SJSA1 (cell line): ENCODE results near the gene PXK. TPM values are rescaled to one million over a fixed set of nuclear protein-coding genes. Genes with fewer than 3 reads are reported as not detected.

Experiments used
- DNase-seq, 2 experiments: peaks; one replicate each; pipeline ENCODE4 v3.0.0-alpha.2; 2015 to 2020; ENCODE audit warnings: low spot score in 2 of 2, low read depth in 1 of 2
- H3K27ac ChIP-seq: fragments of 250-450 bp; sonication (Bioruptor Pico); 2 replicates; pipeline ENCODE4 v1.5.1; 2020; ENCODE audit warnings: mild to moderate bottlenecking, moderate library complexity
- H3K27me3 ChIP-seq: fragments of 250-450 bp; sonication (Bioruptor Pico); replicated peaks from 2 replicates; pipeline ENCODE4 v1.5.1; 2020; ENCODE audit warnings: mild to moderate bottlenecking, moderate library complexity
- H3K36me3 ChIP-seq: fragments of 250-450 bp; sonication (Bioruptor Pico); 2 replicates; pipeline ENCODE4 v1.5.1; 2020; ENCODE audit warnings: mild to moderate bottlenecking
- H3K4me1 ChIP-seq: fragments of 250-450 bp; sonication (Bioruptor Pico); replicated peaks from 2 replicates; pipeline ENCODE4 v1.6.1; 2021; ENCODE audit warnings: mild to moderate bottlenecking
- H3K4me3 ChIP-seq: fragments of 250-450 bp; sonication (Bioruptor Pico); 2 replicates; pipeline ENCODE4 v1.5.1; 2020; ENCODE audit warnings: mild to moderate bottlenecking
- H3K9me3 ChIP-seq: fragments of 250-450 bp; sonication (Bioruptor Pico); replicated peaks from 2 replicates; pipeline ENCODE4 v1.5.1; 2020; ENCODE audit warnings: mild to moderate bottlenecking
- total RNA-seq: library from RNA; depleted of rRNA; stranded (reverse); fragments of >200 nt; shearing (Covaris generic); gene quantifications from 2 replicates; pipeline ENCODE4 v1.2.3, GENCODE V29; 2014

The PXK gene
- total RNA-seq, 1 experiment from 2014 or later = 13.3 TPM

DNA sequence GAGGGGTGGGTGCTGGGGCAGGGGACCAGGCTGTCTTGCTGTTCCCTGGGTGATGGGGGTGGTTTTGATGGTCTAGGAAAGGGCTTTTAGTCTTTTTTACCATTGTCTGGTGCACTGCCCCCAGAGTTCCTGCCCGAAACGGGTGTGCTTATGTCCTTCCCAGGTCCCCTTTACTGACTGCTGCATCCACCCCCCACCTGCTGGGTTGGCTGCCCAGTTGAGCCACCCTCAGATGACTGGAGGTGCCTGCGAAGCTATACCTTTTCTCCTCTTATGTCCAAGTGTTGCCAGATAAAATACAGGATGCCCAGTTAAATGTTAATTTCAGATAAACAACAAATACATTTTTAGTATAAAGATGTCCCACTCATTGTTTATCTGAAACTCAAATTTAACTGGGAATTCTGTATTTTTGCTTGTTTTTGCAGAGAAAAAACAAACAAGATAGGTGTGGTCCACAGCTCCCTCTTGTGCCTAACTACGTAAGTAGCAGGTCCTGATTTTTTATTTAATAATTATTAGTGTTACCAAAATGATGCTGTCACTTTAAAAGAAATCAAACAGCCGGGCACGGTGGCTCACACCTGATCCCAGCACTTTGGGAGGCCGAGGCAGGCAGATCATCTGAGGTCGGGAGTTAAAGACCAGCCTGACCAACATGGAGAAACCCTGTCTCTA is 32.7 kb upstream of the PXK start:
- Histone ChIP-seq H3K36me3 (no peaks in the 10 kb centered on the region), H3K27ac (no peak overlapping the region), H3K9me3 (no peaks in the 10 kb centered on the region), H3K4me3 (no peak overlapping the region), H3K27me3 (no peaks in the 10 kb centered on the region), H3K4me1 (no peaks in the 10 kb centered on the region)
- peak in 1 of 2 experiments; percentile 20 for DNase-seq

DNA sequence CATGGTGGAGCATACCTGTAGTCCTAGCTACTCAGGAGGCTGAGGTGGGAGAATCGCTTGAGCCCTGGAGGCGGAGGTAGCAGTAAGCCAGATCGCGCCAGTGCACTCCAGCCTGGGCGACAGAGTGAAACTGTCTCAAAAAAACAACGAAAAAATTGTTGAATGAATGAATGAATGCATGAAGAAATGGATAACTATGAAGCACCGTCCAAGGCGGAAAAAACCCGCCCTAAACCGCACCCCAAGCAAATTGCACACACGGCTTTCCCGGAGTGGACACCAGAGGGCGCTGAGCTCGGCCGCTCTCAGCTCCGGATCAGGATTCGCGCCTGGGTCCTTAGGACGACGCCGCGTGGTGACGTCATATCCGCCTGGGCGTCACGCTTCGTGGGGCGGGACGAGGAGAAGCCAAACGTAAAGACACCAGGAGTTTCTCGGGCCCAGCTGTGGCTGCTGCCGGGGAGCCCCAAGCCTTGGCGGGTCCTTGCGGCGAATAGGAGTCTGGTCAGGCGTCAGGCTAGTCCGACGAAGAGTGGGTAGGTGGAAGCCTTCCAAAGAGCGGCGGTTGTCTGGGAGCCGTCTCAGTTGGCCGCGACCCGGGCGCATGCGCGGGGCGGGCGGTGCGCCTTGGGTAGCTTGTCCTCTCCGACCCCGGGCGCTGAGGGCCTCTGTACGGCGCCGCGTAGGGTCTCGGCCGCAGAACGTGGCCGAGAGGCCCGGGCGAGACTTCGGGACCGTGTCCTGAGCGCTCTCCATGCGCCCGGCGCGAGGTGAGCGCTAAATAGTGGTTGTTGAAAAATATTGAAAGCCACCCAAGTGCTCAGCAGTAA is 26.6 kb upstream of the PXK start, which contains the start of the genes HTD2 and RPP14:
TSS of gene HTD2 (plus strand) at position 639 of the 830 bp plus-strand sequence. CDS start 11,094 bp downstream, outside the sequence.
TSS of gene RPP14 (plus strand) at position 364 of the 830 bp plus-strand sequence. CDS start 4,085 bp downstream, outside the sequence.
- Histone ChIP-seq H3K36me3 (peaks cover 32% of the 10 kb centered on the region), H3K9me3 (no peaks in the 10 kb centered on the region), H3K27ac (peak within 1 kb of the TSS; percentile 95), H3K4me3 (peak within 1 kb of the TSS; percentile 79), H3K4me1 (peaks cover 4% of the 10 kb centered on the region), H3K27me3 (no peaks in the 10 kb centered on the region)
- peak; percentile 96 to 97 for DNase-seq

DNA sequence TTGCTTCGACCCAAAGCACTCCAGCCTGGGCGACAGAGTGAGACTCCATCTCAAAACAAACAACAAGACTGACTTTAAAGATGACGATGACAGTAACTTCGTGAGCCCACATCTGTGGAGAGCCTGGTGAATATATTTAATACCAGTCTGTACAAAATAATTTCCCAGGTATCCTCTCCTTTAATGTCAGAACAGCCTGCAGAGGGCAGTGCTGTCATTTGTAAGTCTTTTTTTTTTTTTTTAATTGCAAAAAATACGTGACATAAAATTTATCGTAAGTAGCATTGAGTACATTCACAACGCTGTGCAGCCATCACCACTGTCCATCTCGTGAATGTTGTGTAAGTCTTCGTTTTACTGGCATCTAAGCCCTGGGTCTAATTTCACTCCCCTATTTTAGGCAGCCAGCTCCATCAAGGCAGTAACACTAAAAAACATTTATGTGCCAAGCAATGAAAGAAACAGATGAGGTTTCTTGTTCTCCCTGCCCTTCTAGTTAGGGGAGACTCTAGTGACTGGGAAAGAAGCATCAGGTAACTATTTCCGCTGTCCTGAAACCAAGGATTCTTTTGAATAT is 25.0 kb upstream of the PXK start:
- Histone ChIP-seq H3K4me3 (peak overlapping the region; percentile 79), H3K27ac (no peak overlapping the region), H3K9me3 (no peaks in the 10 kb centered on the region), H3K36me3 (peaks cover 46% of the 10 kb centered on the region), H3K4me1 (peaks cover 4% of the 10 kb centered on the region), H3K27me3 (no peaks in the 10 kb centered on the region)
- DNase-seq = peak; percentile 47 to 48

DNA sequence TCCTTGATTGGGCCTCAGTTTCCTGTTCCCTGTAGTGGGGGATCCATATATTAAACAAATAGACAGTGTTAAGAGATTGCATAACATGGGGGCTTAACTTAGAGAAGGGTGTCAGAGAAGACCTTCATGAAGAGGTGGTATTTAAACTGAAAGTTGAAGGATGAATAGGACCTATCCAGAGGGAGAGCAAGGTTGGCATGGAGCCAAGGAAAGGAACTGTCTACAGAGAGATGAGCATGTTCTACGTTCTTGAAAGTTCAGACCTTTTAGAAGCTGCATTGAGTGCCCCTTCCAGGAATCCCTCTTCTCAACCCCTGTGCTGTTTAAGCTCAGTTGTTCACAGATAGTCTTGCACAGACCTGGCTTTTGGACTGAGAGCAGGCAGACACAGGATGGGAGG is 24.0 kb upstream of the PXK start:
- H3K36me3 ChIP-seq = peaks cover 56% of the 10 kb centered on the region
- no peak overlapping the region for H3K4me3 ChIP-seq
- H3K27ac ChIP-seq = no peak overlapping the region
- H3K9me3 ChIP-seq = no peaks in the 10 kb centered on the region
- peaks cover 4% of the 10 kb centered on the region for H3K4me1 ChIP-seq
- DNase-seq = no peak
- no peaks in the 10 kb centered on the region for H3K27me3 ChIP-seq

DNA sequence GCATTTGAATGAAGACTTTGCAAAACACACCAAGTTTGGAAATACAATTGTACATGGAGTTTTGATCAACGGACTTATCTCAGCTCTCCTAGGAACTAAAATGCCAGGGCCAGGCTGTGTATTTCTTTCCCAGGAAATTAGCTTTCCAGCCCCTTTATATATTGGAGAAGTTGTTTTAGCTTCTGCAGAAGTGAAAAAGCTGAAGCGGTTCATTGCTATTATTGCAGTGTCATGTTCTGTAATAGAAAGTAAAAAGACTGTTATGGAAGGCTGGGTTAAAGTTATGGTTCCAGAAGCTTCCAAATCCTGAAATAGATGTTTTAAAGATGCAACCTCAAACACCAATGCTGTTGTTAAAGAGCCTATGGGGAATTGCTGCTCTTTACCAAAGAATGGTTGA is 14.9 kb upstream of the PXK start:
- H3K27me3 ChIP-seq = no peaks in the 10 kb centered on the region
- H3K27ac ChIP-seq = no peak overlapping the region
- H3K4me3 ChIP-seq = no peak overlapping the region
- no peaks in the 10 kb centered on the region for H3K4me1 ChIP-seq
- no peak for DNase-seq
- no peaks in the 10 kb centered on the region for H3K9me3 ChIP-seq
- H3K36me3 ChIP-seq = peaks cover 74% of the 10 kb centered on the region

DNA sequence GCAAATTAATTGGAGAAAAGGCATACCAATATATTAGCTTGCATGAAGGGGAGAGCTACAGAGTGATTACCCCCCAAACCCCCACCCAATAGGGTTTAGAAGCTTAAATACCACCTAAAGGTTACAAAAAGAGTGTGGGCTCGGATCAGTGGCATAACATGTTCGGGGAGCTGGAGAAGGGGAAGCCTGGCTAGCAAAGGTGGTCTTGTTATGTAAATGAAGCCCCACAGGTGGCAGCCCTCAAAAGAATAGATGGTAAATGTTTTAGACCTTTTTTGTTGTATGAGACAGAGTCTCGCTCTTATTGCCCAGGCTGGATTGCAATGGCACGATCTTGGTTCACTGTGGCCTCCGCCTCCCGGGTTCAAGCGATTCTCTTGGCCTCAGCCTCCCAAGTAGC is 10.9 kb upstream of the PXK start:
- peaks cover 39% of the 10 kb centered on the region for H3K36me3 ChIP-seq
- H3K9me3 ChIP-seq = no peaks in the 10 kb centered on the region
- no peak for DNase-seq
- peaks cover 10% of the 10 kb centered on the region for H3K4me1 ChIP-seq
- no peaks in the 10 kb centered on the region for H3K27me3 ChIP-seq
- H3K27ac ChIP-seq = no peak overlapping the region
- no peak overlapping the region for H3K4me3 ChIP-seq

DNA sequence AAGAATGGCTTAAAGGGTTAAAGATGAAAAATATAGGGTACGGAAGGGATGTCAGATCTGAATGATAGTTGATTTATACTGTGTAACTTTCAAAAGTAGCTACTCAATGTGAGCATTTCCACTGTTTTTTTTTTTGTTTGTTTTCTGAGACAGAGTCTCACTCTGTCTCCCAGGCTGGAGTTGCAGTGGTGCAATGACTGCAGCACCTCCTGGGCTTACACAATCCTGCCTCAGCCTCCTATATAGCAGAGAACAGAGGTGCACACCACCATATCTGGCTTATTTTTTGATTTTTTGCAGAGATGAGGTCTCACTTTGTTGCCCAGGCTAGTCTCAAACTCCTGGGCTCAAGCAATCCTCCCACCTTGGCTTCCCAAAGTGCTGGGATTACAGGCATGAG is 9.9 kb upstream of the PXK start:
- peaks cover 10% of the 10 kb centered on the region for H3K4me1 ChIP-seq
- H3K36me3 ChIP-seq = peaks cover 29% of the 10 kb centered on the region
- no peak overlapping the region for H3K27ac ChIP-seq
- no peak for DNase-seq
- no peaks in the 10 kb centered on the region for H3K9me3 ChIP-seq
- no peaks in the 10 kb centered on the region for H3K27me3 ChIP-seq
- no peak overlapping the region for H3K4me3 ChIP-seq

DNA sequence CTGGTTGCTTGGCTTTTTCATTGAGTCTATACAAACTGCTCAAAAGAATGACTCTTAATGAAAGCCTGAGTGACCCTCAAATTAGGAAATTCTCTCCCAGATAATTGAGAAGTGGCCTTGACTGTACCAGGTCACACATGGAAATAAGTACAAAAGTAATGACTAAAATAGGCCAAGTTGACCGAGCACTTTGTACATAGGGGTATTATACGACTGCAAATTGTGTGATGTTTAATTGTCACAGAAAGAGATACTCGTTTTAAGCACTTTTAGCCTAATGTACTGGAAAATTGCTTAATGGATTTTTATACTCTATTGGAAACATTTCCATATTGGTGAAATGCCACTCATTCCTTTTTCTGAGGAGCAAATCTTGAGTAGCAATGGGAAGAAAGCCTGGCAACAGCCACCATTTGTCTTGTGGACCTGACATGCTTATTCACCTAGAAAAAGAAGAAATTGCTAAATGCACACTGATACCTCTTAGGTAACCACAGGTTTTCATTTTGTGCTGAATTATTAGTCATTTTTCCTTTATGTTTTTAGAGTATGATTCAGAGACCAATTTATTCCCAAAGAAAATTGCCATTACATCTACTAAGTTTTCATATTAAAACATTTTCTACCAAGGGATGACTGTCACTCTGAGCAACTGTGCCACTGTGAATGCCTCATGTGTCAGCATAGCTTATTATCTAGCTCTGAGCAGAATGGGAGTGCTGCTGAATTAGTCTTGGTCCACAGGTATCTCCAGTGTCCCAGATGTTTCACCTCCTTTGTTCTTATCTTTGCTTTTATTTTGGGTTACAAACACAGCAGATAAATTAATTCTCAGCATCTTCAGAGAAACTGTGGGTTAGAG is 8.9 kb upstream of the PXK start:
- Histone ChIP-seq H3K9me3 (no peaks in the 10 kb centered on the region), H3K4me3 (no peak overlapping the region), H3K4me1 (peaks cover 10% of the 10 kb centered on the region), H3K27ac (no peak overlapping the region), H3K27me3 (no peaks in the 10 kb centered on the region), H3K36me3 (peaks cover 21% of the 10 kb centered on the region)
- DNase-seq = no peak

DNA sequence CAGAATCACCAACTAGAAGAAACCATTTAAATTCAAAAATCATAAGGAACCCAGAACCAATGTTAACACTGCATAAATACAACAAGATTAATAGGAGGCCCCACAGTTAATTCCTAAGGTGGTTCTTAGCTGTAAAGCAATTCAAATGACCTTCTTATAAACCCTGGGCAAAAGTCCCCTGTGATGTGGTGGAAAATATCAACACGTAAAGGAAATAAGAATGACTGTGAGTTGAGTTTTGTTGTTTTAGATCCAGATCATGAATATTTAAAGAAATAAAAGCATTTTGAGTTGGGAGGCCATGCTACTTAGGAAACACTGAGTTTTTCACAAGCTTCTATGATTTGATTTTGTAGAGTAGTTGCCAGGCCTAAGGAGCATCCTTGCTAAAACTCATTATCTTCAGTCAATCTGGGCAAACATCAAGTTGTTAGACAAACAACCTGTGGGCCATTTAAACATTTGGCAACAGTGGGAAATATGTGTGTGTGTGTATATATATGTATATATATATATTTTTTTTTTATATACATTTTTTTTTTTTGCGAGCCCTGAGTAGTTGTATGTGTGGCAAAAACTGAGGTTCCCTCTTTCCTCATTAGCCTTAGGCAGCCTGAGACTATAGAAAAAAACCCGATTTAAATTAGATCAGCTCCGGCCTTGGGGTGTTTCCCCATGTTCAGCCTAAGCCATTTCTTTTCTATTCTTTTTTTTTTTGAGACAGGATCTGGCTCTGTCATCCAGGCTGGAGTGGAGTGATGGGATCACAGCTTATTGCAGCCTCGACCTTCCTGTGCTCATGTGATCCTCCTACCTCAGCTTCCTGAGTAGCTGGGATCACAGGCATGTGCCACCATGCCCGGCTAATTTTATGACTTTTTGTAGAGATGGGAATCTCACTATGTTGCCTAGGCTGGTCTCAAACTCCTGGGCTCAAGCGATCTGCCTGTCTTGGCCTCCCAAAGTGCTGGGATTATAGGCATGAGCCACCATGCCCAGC is 8.0 kb upstream of the PXK start:
- no peak for DNase-seq
- Histone ChIP-seq H3K9me3 (no peaks in the 10 kb centered on the region), H3K27ac (no peak overlapping the region), H3K27me3 (no peaks in the 10 kb centered on the region), H3K4me1 (peaks cover 10% of the 10 kb centered on the region), H3K4me3 (no peak overlapping the region), H3K36me3 (peaks cover 13% of the 10 kb centered on the region)

DNA sequence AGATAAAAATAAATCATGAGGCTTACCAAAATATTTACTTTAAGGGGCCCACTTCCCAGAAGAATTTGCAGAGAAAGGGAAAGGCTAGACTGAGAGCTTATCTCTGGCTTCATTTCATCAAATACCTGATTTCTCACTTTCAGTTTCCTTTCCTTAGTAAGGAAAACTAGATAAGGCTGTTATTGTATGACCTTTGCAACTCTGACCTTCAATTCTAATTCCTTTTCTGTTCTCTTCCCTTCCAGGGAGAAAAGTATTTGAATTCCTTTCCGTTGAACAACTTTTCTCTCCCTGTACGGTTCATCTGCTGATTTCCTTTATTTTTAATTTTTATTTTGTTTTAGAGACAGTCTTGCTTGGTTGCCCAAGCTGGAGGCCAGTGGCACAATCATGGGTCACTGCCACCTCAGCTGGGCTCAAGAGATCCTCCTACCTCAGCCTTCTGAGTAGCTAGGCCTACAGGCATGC is 7.1 kb upstream of the PXK start:
- H3K36me3 ChIP-seq = peaks cover 9% of the 10 kb centered on the region
- peaks cover 10% of the 10 kb centered on the region for H3K4me1 ChIP-seq
- no peaks in the 10 kb centered on the region for H3K9me3 ChIP-seq
- no peak overlapping the region for H3K4me3 ChIP-seq
- peak in 1 of 2 experiments; percentile 26 for DNase-seq
- no peaks in the 10 kb centered on the region for H3K27me3 ChIP-seq
- H3K27ac ChIP-seq = no peak overlapping the region

DNA sequence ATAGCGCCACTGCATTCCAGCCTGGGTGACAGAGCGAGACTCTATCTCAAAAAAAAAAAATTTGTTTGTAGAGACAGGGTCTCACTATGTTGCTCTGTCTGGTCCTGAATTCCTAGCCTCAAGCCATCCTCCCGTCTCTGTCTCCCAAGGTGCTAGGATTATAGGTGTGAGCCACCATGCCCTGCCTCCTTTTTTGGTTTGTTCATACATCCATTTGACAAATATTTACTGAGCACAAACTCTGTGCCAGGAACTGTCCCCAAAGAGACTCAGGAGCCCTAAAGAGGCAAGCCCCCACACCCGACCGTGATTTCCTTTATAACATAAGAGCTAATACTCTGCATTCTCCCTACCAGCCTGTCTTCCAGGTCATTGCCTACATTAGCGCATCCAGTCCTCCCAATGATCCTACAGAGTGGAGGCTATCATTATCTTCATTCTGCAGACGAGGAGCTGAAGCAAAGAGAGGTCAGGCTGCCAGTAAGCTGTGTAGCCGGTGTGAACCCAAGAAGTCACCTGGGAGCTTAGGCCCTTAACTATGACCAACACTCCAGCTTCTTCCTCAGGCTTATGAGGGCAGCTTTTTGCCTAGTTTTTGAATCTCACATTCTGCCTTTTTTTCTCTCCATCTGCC is 6.3 kb upstream of the PXK start:
- Histone ChIP-seq H3K27ac (no peak overlapping the region), H3K27me3 (no peaks in the 10 kb centered on the region), H3K4me3 (no peak overlapping the region), H3K36me3 (peaks cover 3% of the 10 kb centered on the region), H3K4me1 (peaks cover 10% of the 10 kb centered on the region), H3K9me3 (no peaks in the 10 kb centered on the region)
- no peak for DNase-seq
